Testis (tissue), 2 donors: Measurements from ENCODE around the gene TNPO3.

Experiments
- POLR2A ChIP-seq: fragments of 450-650 bp; IDR thresholded peaks from one replicate; pipeline ENCODE4 v1.6.1; 2017; ENCODE audit warnings: antibody characterized with exemption, mild to moderate bottlenecking, moderate library complexity
- TF ChIP-seq, protein P1 (sequence below), 3 experiments: fragments of 450-650 bp in 2 of 3; fragments of 200-600 bp in 1 of 3; sonication (generic) in 1 of 3; IDR thresholded peaks; one replicate each; pipeline ENCODE4 v1.5.1; 2016 to 2019; ENCODE audit warnings: antibody characterized with exemption in 3 of 3, mild to moderate bottlenecking in 2 of 3, moderate library complexity in 1 of 3

DNA sequence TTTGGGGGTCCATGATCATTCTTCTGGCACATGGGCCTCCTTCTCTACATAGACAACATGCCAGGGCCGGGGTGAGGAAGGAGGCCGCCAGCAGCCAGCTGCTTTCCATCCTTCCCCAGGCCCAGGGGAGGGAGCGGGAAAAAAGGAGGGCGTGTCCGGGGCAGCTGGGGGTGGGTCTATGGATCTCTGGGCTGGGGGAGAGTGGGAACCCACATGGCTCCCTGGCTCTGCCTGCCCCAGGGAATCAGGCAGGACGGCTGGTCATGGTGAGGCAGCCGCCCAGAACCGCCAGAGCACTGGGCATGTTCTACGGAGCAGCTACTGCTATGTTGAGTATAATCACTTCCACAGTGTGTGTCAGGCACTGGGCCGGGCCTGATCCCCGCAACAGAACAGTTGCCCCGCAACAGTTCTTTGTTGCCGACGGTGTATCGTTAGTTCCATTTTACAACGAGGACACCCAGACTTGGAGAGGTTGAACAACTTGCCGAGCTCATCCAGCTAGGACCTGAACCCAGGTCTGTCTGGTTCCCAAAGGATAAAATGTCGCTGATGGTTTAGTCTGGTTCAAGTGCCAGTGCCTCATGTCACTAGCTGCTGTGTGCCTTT is 123.6 kb downstream of the TNPO3 start:
- TF ChIP-seq, protein P1, sequence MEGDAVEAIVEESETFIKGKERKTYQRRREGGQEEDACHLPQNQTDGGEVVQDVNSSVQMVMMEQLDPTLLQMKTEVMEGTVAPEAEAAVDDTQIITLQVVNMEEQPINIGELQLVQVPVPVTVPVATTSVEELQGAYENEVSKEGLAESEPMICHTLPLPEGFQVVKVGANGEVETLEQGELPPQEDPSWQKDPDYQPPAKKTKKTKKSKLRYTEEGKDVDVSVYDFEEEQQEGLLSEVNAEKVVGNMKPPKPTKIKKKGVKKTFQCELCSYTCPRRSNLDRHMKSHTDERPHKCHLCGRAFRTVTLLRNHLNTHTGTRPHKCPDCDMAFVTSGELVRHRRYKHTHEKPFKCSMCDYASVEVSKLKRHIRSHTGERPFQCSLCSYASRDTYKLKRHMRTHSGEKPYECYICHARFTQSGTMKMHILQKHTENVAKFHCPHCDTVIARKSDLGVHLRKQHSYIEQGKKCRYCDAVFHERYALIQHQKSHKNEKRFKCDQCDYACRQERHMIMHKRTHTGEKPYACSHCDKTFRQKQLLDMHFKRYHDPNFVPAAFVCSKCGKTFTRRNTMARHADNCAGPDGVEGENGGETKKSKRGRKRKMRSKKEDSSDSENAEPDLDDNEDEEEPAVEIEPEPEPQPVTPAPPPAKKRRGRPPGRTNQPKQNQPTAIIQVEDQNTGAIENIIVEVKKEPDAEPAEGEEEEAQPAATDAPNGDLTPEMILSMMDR (IDR thresholded peaks at IDR 0.05), result no peak
- TF ChIP-seq POLR2A, result no peak
